ENCODE measurements around the gene CES1.
"Not testable (repeated sequence)": the region's sequence is repeated elsewhere in the genome, so short reads cannot be mapped to it uniquely, and the experiment has no call there.

CES1 gene

DNA sequence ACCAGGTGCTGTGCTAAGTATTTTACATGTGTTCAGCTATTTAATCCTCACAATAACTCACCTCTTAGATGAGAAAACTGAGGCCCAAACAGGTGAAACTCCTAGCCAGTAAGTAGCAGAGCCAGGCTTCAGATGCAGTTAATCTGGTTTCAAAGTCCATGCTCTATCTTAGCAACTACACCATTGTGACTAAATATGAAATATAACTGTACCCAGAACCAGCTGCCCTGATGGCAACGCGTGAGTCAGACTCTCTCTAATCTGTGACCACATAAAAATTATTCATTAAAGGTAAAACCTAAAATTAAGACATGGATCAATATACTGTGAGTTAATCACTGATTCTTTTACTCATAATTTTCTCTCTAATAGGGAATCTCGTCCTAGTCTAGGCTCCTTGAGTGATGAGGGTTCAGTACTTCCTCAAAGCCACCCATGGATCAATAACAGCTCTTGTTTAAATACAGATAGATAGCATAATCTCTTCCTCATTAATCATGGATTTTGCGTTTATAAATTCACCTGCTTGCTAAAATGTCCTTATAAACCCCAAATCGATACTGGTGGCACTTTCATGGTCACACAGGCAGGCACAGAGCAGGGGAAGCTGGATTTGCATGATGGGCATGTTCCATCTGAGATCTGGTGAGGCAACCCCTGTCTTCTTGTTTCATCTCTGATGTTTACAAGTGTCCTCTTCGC is 50.7 kb downstream of the CES1 start:
- DNase-seq = not testable (repeated sequence)

DNA sequence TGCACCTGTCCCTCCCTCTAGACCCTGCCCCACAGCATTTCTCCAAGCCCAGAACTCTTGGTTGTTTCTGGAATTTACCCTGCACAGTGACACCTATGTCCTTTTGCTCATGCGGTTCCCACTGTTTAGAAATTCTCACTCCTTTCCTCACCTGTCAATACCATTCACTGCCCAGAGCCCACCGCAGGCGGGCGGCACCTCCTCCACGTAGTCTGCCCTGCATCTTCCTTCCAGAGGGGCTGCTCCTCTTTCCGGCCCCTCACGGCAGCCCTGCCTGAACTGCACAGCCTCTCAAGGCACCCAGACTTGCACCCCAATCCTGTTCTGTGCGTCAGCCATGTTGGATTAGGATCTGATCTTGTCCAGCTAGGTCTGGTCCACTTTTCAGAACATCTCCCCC is 51.4 kb downstream of the CES1 start:
- not testable (repeated sequence) for DNase-seq

DNA sequence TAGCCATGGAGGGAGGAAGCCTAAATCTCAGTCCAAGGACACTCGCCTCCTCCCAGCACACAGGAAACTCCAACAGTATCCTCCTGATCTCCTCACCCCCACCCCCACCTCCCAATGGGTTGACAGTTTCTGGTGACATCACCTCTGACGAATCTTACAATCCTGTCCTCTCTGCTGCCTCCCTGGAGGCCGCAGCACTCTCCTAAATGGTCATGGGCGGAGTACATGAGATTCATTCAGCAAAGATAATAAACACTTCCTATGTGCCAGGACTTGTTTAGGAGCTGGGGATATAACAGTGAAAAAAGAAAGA is 52.8 kb downstream of the CES1 start:
- DNase-seq = not testable (repeated sequence)

DNA sequence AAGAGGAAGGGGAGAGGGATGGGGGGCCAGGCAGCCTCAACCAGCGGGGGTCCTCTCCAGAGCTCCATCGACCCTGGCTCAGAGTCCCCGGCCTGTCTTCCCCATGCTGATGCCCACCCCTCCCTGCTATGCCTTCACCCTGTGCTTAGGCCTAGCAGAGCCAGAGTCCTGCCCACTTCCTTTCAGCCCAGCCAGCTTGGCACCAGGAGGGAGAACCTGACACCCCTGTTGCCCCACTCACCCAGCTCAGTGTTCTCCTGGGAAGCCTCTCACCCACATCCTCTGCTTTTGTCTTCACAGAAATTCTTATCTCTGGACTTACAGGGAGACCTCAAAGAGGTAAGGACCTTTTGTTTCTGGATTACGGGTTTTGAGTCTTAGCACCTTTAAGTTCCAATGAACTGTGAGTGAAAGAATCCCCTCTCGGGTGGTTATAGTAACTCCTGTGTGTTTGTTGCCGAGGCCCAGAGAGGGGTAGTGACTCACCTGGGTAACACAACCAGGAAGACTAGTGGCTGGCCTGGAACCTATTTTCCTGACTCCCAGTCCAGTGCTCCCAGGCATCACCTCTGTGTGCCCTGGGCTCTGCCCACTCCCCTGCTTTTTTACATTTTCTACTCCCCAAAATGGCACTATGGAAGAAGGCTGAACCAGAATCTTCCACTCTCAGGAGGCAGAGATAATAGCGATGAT is 53.3 kb downstream of the CES1 start:
- DNase-seq = no peak

- no peak for DNase-seq
Measured at GRCh38 chr16:55778757-55779156, 54.1 kb downstream of the CES1 start.

- no peak for DNase-seq
Measured at GRCh38 chr16:55775857-55776256, 57.0 kb downstream of the CES1 start.

GRCh38 chr16:55773859-55774549 is 58.9 kb downstream of the CES1 start:
- DNase-seq = no peak

DNA sequence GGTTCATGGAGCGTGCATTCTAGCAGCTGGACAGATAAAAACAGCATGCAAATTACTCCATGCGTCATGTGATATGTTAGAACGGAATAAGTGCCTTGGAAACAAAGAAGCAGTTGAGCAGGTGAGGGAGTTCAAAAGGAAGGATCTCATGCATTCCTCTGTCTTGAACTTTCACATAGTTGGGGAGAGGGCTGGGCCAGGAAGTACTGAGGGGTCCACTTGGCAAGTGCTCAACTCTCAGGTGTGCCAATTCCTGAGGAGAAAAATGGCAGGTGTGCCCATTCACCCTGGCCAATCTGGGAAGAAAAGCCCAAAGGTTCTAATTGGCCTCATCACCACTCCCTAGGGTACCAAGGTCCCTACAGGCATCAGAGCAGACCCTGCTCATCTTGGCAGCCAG is 67.7 kb downstream of the CES1 start:
- no peak for DNase-seq

- no peak for DNase-seq
Measured at GRCh38 chr16:55760310-55761001, 72.4 kb downstream of the CES1 start.

- not testable (repeated sequence) for DNase-seq
Measured at GRCh38 chr16:55759965-55760309, 73.0 kb downstream of the CES1 start.

GRCh38 chr16:55757595-55758527 is 75.0 kb downstream of the CES1 start:
- not testable (repeated sequence) for DNase-seq

DNA sequence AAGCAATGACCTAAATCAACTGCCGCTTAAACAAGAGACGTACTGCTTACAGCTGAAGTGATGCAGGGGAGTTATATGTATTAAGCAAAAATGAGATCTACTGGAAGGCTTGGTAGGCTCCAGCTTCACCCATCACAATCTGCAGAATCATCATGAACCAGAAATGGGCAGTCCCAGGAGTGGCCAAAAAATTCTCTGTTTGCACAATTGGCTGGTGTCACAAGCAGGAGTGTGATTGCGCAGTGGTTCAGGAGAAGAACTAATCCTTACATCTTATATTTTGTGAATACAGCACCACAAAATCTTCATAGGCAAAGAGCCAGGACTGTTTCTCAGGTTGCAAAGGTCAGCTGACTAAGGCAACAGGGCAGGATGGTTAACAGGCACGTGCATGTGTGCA is 75.9 kb downstream of the CES1 start:
- DNase-seq = no peak

- no peak for DNase-seq
Measured at GRCh38 chr16:55754056-55754455, 78.8 kb downstream of the CES1 start.

- not testable (repeated sequence) for DNase-seq
Measured at GRCh38 chr16:55753145-55753631, 79.7 kb downstream of the CES1 start.
